K562 (cell line): ENCODE measurements around the gene KCND1. TPM values are rescaled to one million over a fixed set of nuclear protein-coding genes. Genes with fewer than 3 reads are reported as not detected.

ENCODE experiments used
- ADNP ChIP-seq: fragments of 200-800 bp; sonication (Bioruptor generic); IDR thresholded peaks from 2 replicates; pipeline ENCODE4 v1.6.1; 2016; ENCODE audit warnings: missing genetic modification characterization, missing compliant biosample characterization
- ARID3A ChIP-seq: IDR thresholded peaks from 2 replicates; pipeline ENCODE4 v1.6.1; 2012; ENCODE audit warnings: low read depth, low read length, improper control_type of control experiment, borderline replicate concordance
- BRF2 ChIP-seq: IDR thresholded peaks from 3 replicates; pipeline ENCODE4 v1.6.1; 2011; ENCODE audit warnings: borderline replicate concordance, mild to moderate bottlenecking; ENCODE audit not compliant: insufficient read length, insufficient read depth
- ESRRB ChIP-seq: fragments of 250-450 bp; sonication (Bioruptor Pico); IDR thresholded peaks from 2 replicates; pipeline ENCODE4 v1.5.0; 2020; ENCODE audit warnings: mild to moderate bottlenecking, moderate library complexity, borderline replicate concordance
- EZH2 ChIP-seq: IDR thresholded peaks from 2 replicates; pipeline ENCODE4 v1.6.1; 2012; ENCODE audit warnings: low read depth, mild to moderate bottlenecking, inconsistent platforms, low read length, borderline replicate concordance
- GTF2B ChIP-seq: IDR thresholded peaks from 2 replicates; pipeline ENCODE4 v1.6.1; 2011; ENCODE audit not compliant: insufficient read length; ENCODE audit errors: extremely low read depth
- HDAC6 ChIP-seq: IDR thresholded peaks from 2 replicates; pipeline ENCODE4 v1.6.1; 2012; ENCODE audit warnings: low read depth, mild to moderate bottlenecking, control low read depth, inconsistent platforms, low read length, moderate library complexity
- KLF16 ChIP-seq: IDR thresholded peaks from 2 replicates; pipeline ENCODE4 v1.6.1; 2016; ENCODE audit warnings: antibody characterized with exemption
- L3MBTL2 ChIP-seq: fragments of 450-650 bp; IDR thresholded peaks from 2 replicates; pipeline ENCODE4 v1.6.1; 2016; ENCODE audit warnings: mild to moderate bottlenecking, moderate library complexity
- MXI1 ChIP-seq: IDR thresholded peaks from 2 replicates; pipeline ENCODE4 v1.6.1; 2011; ENCODE audit warnings: low read depth, mild to moderate bottlenecking, improper control_type of control experiment, low read length
- SIN3B ChIP-seq: fragments of 450-650 bp; IDR thresholded peaks from 2 replicates; pipeline ENCODE4 v1.6.1; 2017; ENCODE audit warnings: low read depth, mild to moderate bottlenecking, moderate library complexity
- SP1 ChIP-seq: sonication (generic); formaldehyde crosslinking; IDR thresholded peaks from 2 replicates; pipeline ENCODE4 v1.8.1; 2022; ENCODE audit warnings: mild to moderate bottlenecking, missing genetic modification reagents
- YY1 ChIP-seq, 3 experiments: IDR thresholded peaks; 2 replicates each; pipeline ENCODE4 v1.6.1; 2011; ENCODE audit warnings: low read length in 2 of 3, mild to moderate bottlenecking in 2 of 3, moderate library complexity in 2 of 3, borderline replicate concordance in 1 of 3, control low read depth in 1 of 3, low read depth in 1 of 3; ENCODE audit not compliant: insufficient read depth in 3 of 3, insufficient replicate concordance in 2 of 3, control insufficient read depth in 1 of 3, insufficient read length in 1 of 3; ENCODE audit errors: extremely low read depth in 1 of 3
- ZBTB1 ChIP-seq: sonication (generic); formaldehyde crosslinking; IDR thresholded peaks from 2 replicates; pipeline ENCODE4 v1.8.1; 2023; ENCODE audit warnings: missing genetic modification reagents, low read depth, mild to moderate bottlenecking, borderline replicate concordance
- ZNF165 ChIP-seq: fragments of 250-450 bp; sonication (Bioruptor Pico); IDR thresholded peaks from 2 replicates; pipeline ENCODE4 v1.4.0; 2020; ENCODE audit warnings: borderline replicate concordance
- ZNF253 ChIP-seq: fragments of 250-450 bp; sonication (Bioruptor Pico); conservative IDR thresholded peaks from 2 replicates; pipeline ENCODE4 v1.6.1; 2021; ENCODE audit warnings: mild to moderate bottlenecking
- ZNF277 ChIP-seq: fragments of 250-450 bp; sonication (Bioruptor Pico); IDR thresholded peaks from 2 replicates; pipeline ENCODE4 v1.8.0; 2022; ENCODE audit warnings: inconsistent platforms, mild to moderate bottlenecking, moderate library complexity, borderline replicate concordance
- ZNF395 ChIP-seq: fragments of 200-800 bp; sonication (Bioruptor generic); IDR thresholded peaks from 2 replicates; pipeline ENCODE4 v1.6.1; 2017; ENCODE audit warnings: missing genetic modification characterization, missing compliant biosample characterization
- ZNF561 ChIP-seq: fragments of 450-650 bp; formaldehyde crosslinking; conservative IDR thresholded peaks from 2 replicates; pipeline ENCODE4 v1.4.0; 2020; ENCODE audit warnings: mild to moderate bottlenecking, moderate library complexity
- ZNF79 ChIP-seq: fragments of 250-450 bp; sonication (Bioruptor Pico); IDR thresholded peaks from 2 replicates; pipeline ENCODE4 v1.4.0; 2020; ENCODE audit warnings: low read depth, mild to moderate bottlenecking, moderate library complexity
- polyA plus RNA-seq, 8 experiments: library from polyadenylated mRNA; depleted of rRNA in 4 of 8; stranded (reverse) in 5 of 8; unstranded in 3 of 8; fragments of >200 nt; fragmentation: Nextera tagmentation in 2 of 8; fragmentation: Illumina TruSeq in 1 of 8; extraction: Ambion mirVana in 2 of 8; extraction: Trizol in 1 of 8; gene quantifications; 2 replicates each; pipeline versions ENCODE4 v1.2.1 to v1.2.3, GENCODE V29; 2011 to 2014; ENCODE audit warnings: inconsistent platforms in 1 of 8, missing spikeins in 1 of 8
- total RNA-seq, 7 experiments: library from RNA; depleted of rRNA in 6 of 7; stranded (reverse); fragments of >200 nt in 6 of 7; fragmentation: Illumina TruSeq in 2 of 7; extraction: Trizol in 2 of 7; gene quantifications; 2 replicates each; pipeline versions ENCODE4 v1.2.1 to v1.2.3, GENCODE V29; 2011 to 2021; ENCODE audit warnings: low replicate concordance in 1 of 7

KCND1 gene
- total and polyA plus RNA-seq, 9 of the 15 experiments (the other 6 are each of a cell fraction or from before 2014, with no cell fraction given) = 0.06 to 0.83 (median 0.39) TPM; not detected in 1

GRCh38 chrX:48911412-48912182 lies 60.0 kb downstream of the KCND1 start, which contains the start of gene SLC35A2 (continued):
- TF ChIP-seq ZNF395 (CRISPR knock-in tag) (no peak), HDAC6 (no peak), ZNF79 (CRISPR knock-in tag) (no peak), ZBTB1 (peak; percentile 96), ARID3A (no peak), GTF2B (no peak), ZNF253 (CRISPR knock-in tag) (peak; percentile 77; the same call in 1 of the 2 replicates), KLF16 (no peak), ESRRB (CRISPR knock-in tag) (peak; percentile 77; the same call in 1 of the 2 replicates), ADNP (no peak), YY1 (IDR thresholded peaks at IDR 0.05; ENCODE audit: borderline replicate concordance in 1 of 3, control insufficient read depth in 1 of 3, extremely low read depth in 1 of 3, insufficient read depth in 3 of 3, insufficient read length in 1 of 3, insufficient replicate concordance in 2 of 3, low read depth in 1 of 3, low read length in 2 of 3) (peak; percentile 12 to 85 (median 77)), ZNF561 (0 out of 2 replicates have a peak, but pooled peaks have one; percentile 5), SP1 (0 out of 2 replicates have a peak, but pooled peaks have one; percentile 40), L3MBTL2 (peak; percentile 43; the same call in 1 of the 2 replicates), ZNF277 (CRISPR knock-in tag) (no peak), ZNF165 (CRISPR knock-in tag) (no peak), SIN3B (no peak), MXI1 (peak; percentile 78; the same call in 1 of the 2 replicates), BRF2 (no peak), EZH2 (no peak)
